DOHH2 (cell line): Measurements from ENCODE around the gene DDI2.
A peak's percentile ranks its signal among the peaks of the same experiment; 100 is the strongest.

Experiments
- H3F3A ChIP-seq: fragments of 200-600 bp; sonication (generic), shearing (Covaris generic); 2 replicates; pipeline ENCODE4 v1.6.0; 2016; ENCODE audit warnings: antibody characterized with exemption, mild to moderate bottlenecking; ENCODE audit not compliant: control insufficient read depth, insufficient read depth
- H3K27ac ChIP-seq: fragments of 200-600 bp; sonication (generic); 2 replicates; pipeline ENCODE4 v1.5.1; 2014; ENCODE audit warnings: low read depth, mild to moderate bottlenecking, low read length, moderate library complexity
- H3K27me3 ChIP-seq: fragments of 200-600 bp; sonication (generic); 2 replicates; pipeline ENCODE4 v1.6.1; 2014; ENCODE audit warnings: mild to moderate bottlenecking, low read length, mixed read lengths; ENCODE audit not compliant: control insufficient read depth
- H3K36me3 ChIP-seq: fragments of 200-600 bp; sonication (generic); 2 replicates; pipeline ENCODE4 v1.6.1; 2014; ENCODE audit warnings: mild to moderate bottlenecking, low read length, moderate library complexity, mixed read lengths; ENCODE audit not compliant: control insufficient read depth
- H3K4me1 ChIP-seq: fragments of 200-600 bp; sonication (generic); 2 replicates; pipeline ENCODE4 v1.6.1; 2014; ENCODE audit warnings: mild to moderate bottlenecking, low read length, mixed read lengths; ENCODE audit not compliant: control insufficient read depth
- H3K4me2 ChIP-seq: fragments of 200-600 bp; sonication (generic); 2 replicates; pipeline ENCODE4 v1.6.0; 2014; ENCODE audit warnings: mild to moderate bottlenecking, low read length, moderate library complexity
- H3K4me3 ChIP-seq: fragments of 200-600 bp; sonication (generic); 2 replicates; pipeline ENCODE4 v1.5.1; 2014; ENCODE audit warnings: mild to moderate bottlenecking, low read length, mixed read lengths
- H3K79me2 ChIP-seq: fragments of 200-600 bp; sonication (generic); 2 replicates; pipeline ENCODE4 v1.6.1; 2014; ENCODE audit warnings: mild to moderate bottlenecking, low read length, mixed read lengths; ENCODE audit not compliant: control insufficient read depth
- H3K9me2 ChIP-seq: fragments of 200-600 bp; sonication (generic); replicated peaks from 2 replicates; pipeline ENCODE4 v1.6.1; 2014; ENCODE audit warnings: mild to moderate bottlenecking, low read length, mixed read lengths; ENCODE audit not compliant: control insufficient read depth
- H3K9me3 ChIP-seq: fragments of 200-600 bp; sonication (generic); 2 replicates; pipeline ENCODE4 v1.6.1; 2014; ENCODE audit warnings: antibody characterized with exemption, low read length, mixed read lengths; ENCODE audit not compliant: control insufficient read depth, insufficient read depth
- H4K20me1 ChIP-seq: fragments of 200-600 bp; sonication (generic); 2 replicates; pipeline ENCODE4 v1.6.0; 2014; ENCODE audit warnings: low read depth, mild to moderate bottlenecking, antibody characterized with exemption, low read length, moderate library complexity; ENCODE audit not compliant: control insufficient read depth, insufficient read depth
- EZH2phosphoT487 ChIP-seq: fragments of 200-600 bp; sonication (generic); IDR thresholded peaks from 2 replicates; pipeline ENCODE4 v1.6.1; 2017; ENCODE audit warnings: borderline replicate concordance, mild to moderate bottlenecking, antibody characterized with exemption, low read length, moderate library complexity, mixed read lengths
- TF ChIP-seq, protein P1 (sequence below): fragments of 200-600 bp; sonication (generic); IDR thresholded peaks from one replicate; pipeline ENCODE4 v1.5.1; 2014; ENCODE audit warnings: antibody characterized with exemption, mild to moderate bottlenecking, low read depth, low read length; ENCODE audit not compliant: poor library complexity, severe bottlenecking

DDI2 gene

DNA sequence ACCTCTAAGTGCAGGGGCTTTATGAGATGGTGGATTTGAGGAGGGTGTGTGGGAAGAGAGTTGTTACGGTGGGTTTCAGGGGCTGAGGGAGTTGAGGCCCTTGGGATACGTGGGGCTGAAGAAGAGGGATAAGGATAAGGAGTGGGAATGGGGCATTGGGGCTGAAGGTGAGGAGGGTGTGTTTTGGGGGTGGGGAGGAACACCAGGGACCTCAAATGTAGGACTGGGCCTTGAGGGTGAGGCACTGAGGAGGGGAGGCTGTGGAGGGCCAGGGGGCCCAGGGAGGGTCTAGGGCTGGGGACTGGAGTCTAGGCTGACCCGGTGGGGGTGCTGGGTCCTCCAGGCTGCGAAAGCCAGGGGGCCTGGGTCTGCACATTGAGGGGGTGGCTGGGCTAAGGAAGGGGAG, 65.7 kb downstream of the DDI2 start:
- peaks cover 40% of the 10 kb centered on the region for H3K79me2 ChIP-seq
- peaks cover 4% of the 10 kb centered on the region; the same call in 1 of the 2 replicates for H4K20me1 ChIP-seq
- no peaks in the 10 kb centered on the region for H3K9me2 ChIP-seq
- 0 out of 2 replicates have a peak, but pooled peaks cover 1% of the 10 kb centered on the region for H3K36me3 ChIP-seq
- H3K9me3 ChIP-seq: no peaks in the 10 kb centered on the region
- peaks cover 54% of the 10 kb centered on the region for H3K4me1 ChIP-seq
- no peaks in the 10 kb centered on the region for H3K27me3 ChIP-seq
- peak overlapping the region; percentile 50 for H3K27ac ChIP-seq
- peak overlapping the region; percentile 86 for H3K4me3 ChIP-seq
- TF ChIP-seq EZH2phosphoT487: no peak
- TF ChIP-seq, protein P1, sequence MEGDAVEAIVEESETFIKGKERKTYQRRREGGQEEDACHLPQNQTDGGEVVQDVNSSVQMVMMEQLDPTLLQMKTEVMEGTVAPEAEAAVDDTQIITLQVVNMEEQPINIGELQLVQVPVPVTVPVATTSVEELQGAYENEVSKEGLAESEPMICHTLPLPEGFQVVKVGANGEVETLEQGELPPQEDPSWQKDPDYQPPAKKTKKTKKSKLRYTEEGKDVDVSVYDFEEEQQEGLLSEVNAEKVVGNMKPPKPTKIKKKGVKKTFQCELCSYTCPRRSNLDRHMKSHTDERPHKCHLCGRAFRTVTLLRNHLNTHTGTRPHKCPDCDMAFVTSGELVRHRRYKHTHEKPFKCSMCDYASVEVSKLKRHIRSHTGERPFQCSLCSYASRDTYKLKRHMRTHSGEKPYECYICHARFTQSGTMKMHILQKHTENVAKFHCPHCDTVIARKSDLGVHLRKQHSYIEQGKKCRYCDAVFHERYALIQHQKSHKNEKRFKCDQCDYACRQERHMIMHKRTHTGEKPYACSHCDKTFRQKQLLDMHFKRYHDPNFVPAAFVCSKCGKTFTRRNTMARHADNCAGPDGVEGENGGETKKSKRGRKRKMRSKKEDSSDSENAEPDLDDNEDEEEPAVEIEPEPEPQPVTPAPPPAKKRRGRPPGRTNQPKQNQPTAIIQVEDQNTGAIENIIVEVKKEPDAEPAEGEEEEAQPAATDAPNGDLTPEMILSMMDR: no peak
- peak overlapping the region; percentile 93 for H3K4me2 ChIP-seq
- peaks cover 16% of the 10 kb centered on the region for H3F3A ChIP-seq

DNA sequence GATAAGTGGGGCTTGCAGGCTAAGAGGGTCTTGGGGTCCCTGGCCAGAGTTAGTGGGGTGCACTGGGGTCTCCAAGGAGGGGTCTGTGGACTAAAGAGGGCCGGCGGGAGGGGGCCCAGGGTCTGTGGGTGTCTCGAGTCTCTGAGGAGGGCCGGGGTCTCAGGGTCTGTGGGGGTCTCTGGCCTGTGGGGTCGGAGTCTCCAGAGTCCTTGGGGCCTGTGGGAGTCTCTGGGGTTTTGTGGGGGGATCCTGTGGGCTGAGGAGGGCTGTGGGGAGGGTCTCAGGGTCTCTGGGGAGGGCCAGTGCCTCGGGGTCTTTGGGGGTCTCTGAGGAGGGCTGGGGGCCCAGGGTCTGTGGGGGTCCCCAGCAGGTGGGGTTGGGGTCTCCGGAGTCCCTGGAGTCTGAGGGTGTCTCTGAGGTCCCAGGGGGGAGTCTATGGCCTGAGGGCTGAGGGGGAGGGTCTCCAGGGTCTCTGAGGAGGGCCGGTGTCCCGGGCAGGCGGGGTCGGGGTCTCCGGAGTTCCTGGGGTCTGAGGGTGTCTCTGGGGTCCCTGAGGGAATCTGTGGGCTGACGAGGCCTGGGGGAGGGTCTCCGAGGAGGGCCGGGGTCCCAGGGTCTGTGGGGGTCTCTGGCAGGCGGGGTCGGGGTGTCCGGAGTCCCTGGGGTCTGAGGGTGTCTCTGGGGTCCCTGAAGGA, 66.2 kb downstream of the DDI2 start:
- peaks cover 51% of the 10 kb centered on the region for H3K4me1 ChIP-seq
- peak overlapping the region; percentile 93 for H3K4me2 ChIP-seq
- H3F3A ChIP-seq: peaks cover 16% of the 10 kb centered on the region
- peak overlapping the region; percentile 86 for H3K4me3 ChIP-seq
- no peaks in the 10 kb centered on the region for H3K27me3 ChIP-seq
- peak overlapping the region; percentile 52 for H3K27ac ChIP-seq
- 0 out of 2 replicates have a peak, but pooled peaks cover 2% of the 10 kb centered on the region for H3K36me3 ChIP-seq
- peaks cover 45% of the 10 kb centered on the region for H3K79me2 ChIP-seq
- no peaks in the 10 kb centered on the region for H3K9me2 ChIP-seq
- H4K20me1 ChIP-seq: peaks cover 4% of the 10 kb centered on the region; the same call in 1 of the 2 replicates
- H3K9me3 ChIP-seq: no peaks in the 10 kb centered on the region
- TF ChIP-seq, protein P1: no peak
- no peak for TF ChIP-seq EZH2phosphoT487

DNA sequence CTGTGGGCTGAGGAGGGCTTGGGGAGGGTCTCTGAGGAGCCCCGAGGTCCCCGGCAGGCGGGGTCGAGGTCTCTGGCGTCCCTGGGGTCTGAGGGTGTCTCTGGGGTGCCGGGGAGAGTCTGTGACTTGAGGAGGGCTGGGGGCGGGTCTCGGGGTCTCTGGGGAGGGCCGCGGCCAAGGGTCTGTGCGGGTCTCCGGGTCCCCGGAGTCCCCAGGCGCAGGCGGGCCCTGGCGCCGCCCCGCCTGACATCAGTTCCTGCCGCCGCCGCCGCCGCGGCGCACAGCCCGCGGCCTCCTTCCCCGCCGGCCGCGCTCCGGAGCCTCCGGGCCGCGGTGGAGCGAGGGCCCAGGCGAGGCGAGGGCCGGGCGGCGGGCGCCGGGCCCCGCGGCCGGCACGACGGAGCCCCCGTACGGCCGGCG, 66.8 kb downstream of the DDI2 start, which contains the start of gene PLEKHM2:
TSS of gene PLEKHM2 (plus strand) at position 279 of the 420 bp plus-strand sequence. CDS start 239 bp downstream, outside the sequence.
- peak within 1 kb of the TSS; percentile 93 for H3K4me2 ChIP-seq
- H3K36me3 ChIP-seq: 0 out of 2 replicates have a peak, but pooled peaks cover 2% of the 10 kb centered on the region
- no peak for TF ChIP-seq EZH2phosphoT487
- TF ChIP-seq, protein P1: no peak
- H3K27me3 ChIP-seq: no peaks in the 10 kb centered on the region
- peaks cover 49% of the 10 kb centered on the region for H3K79me2 ChIP-seq
- no peaks in the 10 kb centered on the region for H3K9me2 ChIP-seq
- H4K20me1 ChIP-seq: peaks cover 4% of the 10 kb centered on the region; the same call in 1 of the 2 replicates
- H3K4me3 ChIP-seq: peak within 1 kb of the TSS; percentile 93
- H3K9me3 ChIP-seq: no peaks in the 10 kb centered on the region
- H3K4me1 ChIP-seq: peaks cover 46% of the 10 kb centered on the region
- peaks cover 16% of the 10 kb centered on the region for H3F3A ChIP-seq
- H3K27ac ChIP-seq: peak within 1 kb of the TSS; percentile 52
